ENCODE data around the gene STARD10.

GRCh38 chr11:72821221-72821919 is 27.5 kb upstream of the STARD10 start:
- TF ChIP-seq KDM1A (IDR thresholded peaks at IDR 0.05; ENCODE audit: low read depth) (no peak), CTCF (IDR thresholded peaks at IDR 0.05) (no peak), TP53 (CRISPR knock-in tag; IDR thresholded peaks at IDR 0.05) (no peak), POLR2AphosphoS2 (conservative IDR thresholded peaks at IDR 0.05; ENCODE audit: low read length) (no peak), SREBF2 (IDR thresholded peaks at IDR 0.05) (no peak), POLR2A (IDR thresholded peaks at IDR 0.05; ENCODE audit: low read length) (no peak), FOSL2 (IDR thresholded peaks at IDR 0.05) (no peak), FOSL2 (CRISPR knock-in tag; IDR thresholded peaks at IDR 0.05) (no peak), RNF2 (IDR thresholded peaks at IDR 0.05; ENCODE audit: borderline replicate concordance, low read depth) (no peak), MAX (IDR thresholded peaks at IDR 0.05) (no peak), RCOR1 (IDR thresholded peaks at IDR 0.05; ENCODE audit: low read depth, low read length) (no peak), USF2 (IDR thresholded peaks at IDR 0.05) (no peak)
